ENCODE data around the gene LCA5. TPM values are rescaled to one million over a fixed set of nuclear protein-coding genes. Genes with fewer than 3 reads are reported as not detected.

The LCA5 gene
- total RNA-seq, 2 experiments from 2014 or later: not detected

GRCh38 chr6:79522609-79523008 is 14.6 kb downstream of the LCA5 start:
- Mint-ChIP-seq H3K36me3 (ENCODE audit: low read depth) (no peaks in the 10 kb centered on the region), H3K4me1 (ENCODE audit: low read depth) (no peaks in the 10 kb centered on the region), H3K4me3 (no peak overlapping the region), H3K27ac (no peak overlapping the region), H3K27me3 (no peaks in the 10 kb centered on the region), H3K9me3 (no peaks in the 10 kb centered on the region)
- Histone ChIP-seq H3K9me3 (ENCODE audit: control insufficient read depth in 1 of 2, insufficient read depth in 1 of 2, low read length in 2 of 2) (no peaks in the 10 kb centered on the region), H3K4me3 (ENCODE audit: low read length) (no peak overlapping the region), H3K4me1 (ENCODE audit: insufficient read depth, low read length) (no peaks in the 10 kb centered on the region), H3K27ac (ENCODE audit: low read depth in 1 of 2, low read length in 2 of 2) (no peak overlapping the region), H3K36me3 (ENCODE audit: insufficient read depth, low read length) (no peaks in the 10 kb centered on the region), H3K27me3 (ENCODE audit: control insufficient read depth in 1 of 2, insufficient read depth in 2 of 2, low read length in 2 of 2) (no peaks in the 10 kb centered on the region)
- ChIA-PET POLR2A (no interaction called here), CTCF (no interaction called here)
- ATAC-seq (ENCODE audit: poor library complexity): no peak
- no peak for TF ChIP-seq CTCF (IDR thresholded peaks at IDR 0.05)
- intact Hi-C loops (cut with DNase I, micrococcal nuclease): no loop called here
- DNase-seq: no peak

- no peak overlapping the region for H3K27ac ChIP-seq (ENCODE audit: low read depth in 1 of 2, low read length in 2 of 2)
- TF ChIP-seq CTCF (IDR thresholded peaks at IDR 0.05): no peak
- no peaks in the 10 kb centered on the region for H3K9me3 ChIP-seq (ENCODE audit: control insufficient read depth in 1 of 2, insufficient read depth in 1 of 2, low read length in 2 of 2)
- ChIA-PET CTCF (no interaction called here), POLR2A (no interaction called here)
- ATAC-seq (ENCODE audit: poor library complexity): no peak
- Mint-ChIP-seq H3K4me3 (no peak overlapping the region), H3K36me3 (ENCODE audit: low read depth) (no peaks in the 10 kb centered on the region), H3K9me3 (no peaks in the 10 kb centered on the region), H3K4me1 (ENCODE audit: low read depth) (no peaks in the 10 kb centered on the region), H3K27ac (no peak overlapping the region), H3K27me3 (no peaks in the 10 kb centered on the region)
- H3K4me1 ChIP-seq (ENCODE audit: insufficient read depth, low read length): no peaks in the 10 kb centered on the region
- H3K4me3 ChIP-seq (ENCODE audit: low read length): no peak overlapping the region
- intact Hi-C loops (cut with DNase I, micrococcal nuclease): no loop called here
- H3K27me3 ChIP-seq (ENCODE audit: control insufficient read depth in 1 of 2, insufficient read depth in 2 of 2, low read length in 2 of 2): no peaks in the 10 kb centered on the region
- DNase-seq: no peak
- no peaks in the 10 kb centered on the region for H3K36me3 ChIP-seq (ENCODE audit: insufficient read depth, low read length)
Measured at GRCh38 chr6:79520534-79520933, 16.7 kb downstream of the LCA5 start.

- Mint-ChIP-seq H3K27me3 (no peaks in the 10 kb centered on the region), H3K4me3 (no peak overlapping the region), H3K27ac (no peak overlapping the region), H3K4me1 (ENCODE audit: low read depth) (no peaks in the 10 kb centered on the region), H3K9me3 (no peaks in the 10 kb centered on the region), H3K36me3 (ENCODE audit: low read depth) (no peaks in the 10 kb centered on the region)
- DNase-seq (no peak), ATAC-seq (ENCODE audit: poor library complexity) (no peak)
- ChIA-PET CTCF (interaction anchor here (1.1 kb wide), 1 partner anchor 12 kb away, joined by 5 read pairs; no protein-coding TSS in a partner anchor), POLR2A (no interaction called here)
- intact Hi-C loops (cut with DNase I, micrococcal nuclease): no loop called here
- Histone ChIP-seq H3K9me3 (ENCODE audit: control insufficient read depth in 1 of 2, insufficient read depth in 1 of 2, low read length in 2 of 2) (no peaks in the 10 kb centered on the region), H3K27me3 (ENCODE audit: control insufficient read depth in 1 of 2, insufficient read depth in 2 of 2, low read length in 2 of 2) (no peaks in the 10 kb centered on the region), H3K36me3 (ENCODE audit: insufficient read depth, low read length) (no peaks in the 10 kb centered on the region), H3K27ac (ENCODE audit: low read depth in 1 of 2, low read length in 2 of 2) (no peak overlapping the region), H3K4me3 (ENCODE audit: low read length) (no peak overlapping the region), H3K4me1 (ENCODE audit: insufficient read depth, low read length) (no peaks in the 10 kb centered on the region)
- no peak for TF ChIP-seq CTCF (IDR thresholded peaks at IDR 0.05)
Measured at GRCh38 chr6:79518842-79519241, 18.4 kb downstream of the LCA5 start.

Measured in CD4-positive, alpha-beta T cell (primary cell).